IMR-90 (cell line): ENCODE results near the gene PROX2. TPM values are rescaled to one million over a fixed set of nuclear protein-coding genes. Genes with fewer than 3 reads are reported as not detected.

Source experiments
- ATAC-seq: fragments of 200-7000 bp; cut with Tn5 transposase; 2 replicates; pipeline ENCODE4 v1.9.1; 2020; ENCODE audit warnings: low read depth, mild to moderate bottlenecking, moderate library complexity
- BruUV-seq: library from RNA; stranded (reverse); fragments of 400-500 nt; replicated peaks from 2 replicates; lab custom pipeline; 2021; lab: Mats Ljungman, UMichigan
- CTCF ChIA-PET: fragments of 300-600 bp; formaldehyde crosslinking; extraction: SDS; loops from one replicate; lab custom pipeline; 2021; ENCODE audit warnings: antibody characterized with exemption; lab: Yijun Ruan, JAX
- POLR2A ChIA-PET: fragments of 300-600 bp; sonication (Branson Sonifier 250); formaldehyde crosslinking; loops from one replicate; lab custom pipeline; 2022; ENCODE audit warnings: antibody characterized with exemption; ENCODE audit not compliant: unreplicated experiment; lab: Charles Lee
- DNase-seq: peaks from one replicate; pipeline ENCODE4 v3.0.0; 2013
- H2AFZ ChIP-seq: replicated peaks from 2 replicates; pipeline ENCODE3; 2013; ENCODE audit warnings: low read length, mild to moderate bottlenecking; ENCODE audit not compliant: poor library complexity
- H2AK5ac ChIP-seq: 2 replicates; pipeline ENCODE4 v1.6.1; 2013; ENCODE audit warnings: low read depth, low read length, inconsistent platforms
- H2AK9ac ChIP-seq: replicated peaks from 2 replicates; pipeline ENCODE3; 2013; ENCODE audit warnings: mild to moderate bottlenecking, low read depth, low read length, moderate library complexity; ENCODE audit not compliant: poor library complexity
- H2BK120ac ChIP-seq: 2 replicates; pipeline ENCODE4 v1.6.1; 2013; ENCODE audit warnings: low read depth, low read length, inconsistent platforms
- H2BK15ac ChIP-seq: 3 replicates; pipeline ENCODE4 v1.6.1; 2013; ENCODE audit warnings: low read depth, low read length, inconsistent platforms
- H2BK20ac ChIP-seq: 2 replicates; pipeline ENCODE4 v1.6.1; 2013; ENCODE audit warnings: low read depth, mild to moderate bottlenecking, inconsistent platforms, low read length, moderate library complexity
- H2BK5ac ChIP-seq: 2 replicates; pipeline ENCODE4 v1.6.1; 2013; ENCODE audit warnings: mild to moderate bottlenecking, low read depth, low read length, inconsistent platforms; ENCODE audit not compliant: poor library complexity, severe bottlenecking
- H3K14ac ChIP-seq: replicated peaks from 2 replicates; pipeline ENCODE4 v1.6.1; 2013; ENCODE audit warnings: low read depth, low read length, inconsistent platforms
- H3K18ac ChIP-seq: 2 replicates; pipeline ENCODE4 v1.6.1; 2013; ENCODE audit warnings: low read depth, low read length, control low read depth
- H3K23ac ChIP-seq: 2 replicates; pipeline ENCODE4 v1.6.1; 2013; ENCODE audit warnings: low read depth, low read length, inconsistent platforms
- H3K27ac ChIP-seq: 2 replicates; pipeline ENCODE4 v1.5.1; 2013; ENCODE audit warnings: mild to moderate bottlenecking, control low read depth, low read length; ENCODE audit not compliant: insufficient read depth
- H3K27me3 ChIP-seq: 2 replicates; pipeline ENCODE4 v1.6.1; 2013; ENCODE audit warnings: low read length; ENCODE audit not compliant: control insufficient read depth, insufficient read depth
- H3K36me3 ChIP-seq: 2 replicates; pipeline ENCODE4 v1.6.1; 2013; ENCODE audit warnings: low read length, mixed read lengths; ENCODE audit not compliant: control insufficient read depth, insufficient read depth
- H3K4ac ChIP-seq: 2 replicates; pipeline ENCODE4 v1.6.1; 2013; ENCODE audit warnings: low read depth, low read length, inconsistent platforms
- H3K4me1 ChIP-seq: 2 replicates; pipeline ENCODE4 v1.6.1; 2013; ENCODE audit warnings: low read length, mixed read lengths; ENCODE audit not compliant: control insufficient read depth, insufficient read depth
- H3K4me2 ChIP-seq: 2 replicates; pipeline ENCODE4 v1.6.1; 2013; ENCODE audit warnings: low read depth, mild to moderate bottlenecking, control low read depth, low read length, moderate library complexity
- H3K4me3 ChIP-seq: 2 replicates; pipeline ENCODE4 v1.5.1; 2013; ENCODE audit warnings: low read depth, mild to moderate bottlenecking, control low read depth, low read length, moderate library complexity; ENCODE audit not compliant: insufficient read depth
- H3K56ac ChIP-seq: 2 replicates; pipeline ENCODE4 v1.6.1; 2013; ENCODE audit warnings: low read length, inconsistent platforms; ENCODE audit not compliant: insufficient read depth; ENCODE audit errors: extremely low read depth
- H3K79me1 ChIP-seq, 2 experiments: 2 replicates each; pipeline ENCODE4 v1.6.1; 2013; ENCODE audit warnings: low read length in 2 of 2, inconsistent platforms in 1 of 2, low read depth in 1 of 2
- H3K9ac ChIP-seq: 2 replicates; pipeline ENCODE4 v1.6.1; 2013; ENCODE audit warnings: low read depth, low read length, control low read depth
- H3K9me1 ChIP-seq: 2 replicates; pipeline ENCODE4 v1.6.1; 2013; ENCODE audit warnings: low read length, inconsistent platforms; ENCODE audit not compliant: insufficient read depth
- H3K9me3 ChIP-seq: 2 replicates; pipeline ENCODE4 v1.6.1; 2013; ENCODE audit warnings: low read length; ENCODE audit not compliant: control insufficient read depth, insufficient read depth
- H4K20me1 ChIP-seq: 2 replicates; pipeline ENCODE4 v1.6.1; 2013; ENCODE audit warnings: low read length, inconsistent platforms; ENCODE audit not compliant: insufficient read depth
- H4K5ac ChIP-seq: 2 replicates; pipeline ENCODE4 v1.6.1; 2013; ENCODE audit warnings: mild to moderate bottlenecking, low read depth, low read length, control low read depth
- H4K8ac ChIP-seq, 2 experiments: 2 replicates each; pipeline ENCODE4 v1.6.1; 2013; ENCODE audit warnings: low read depth in 2 of 2, low read length in 2 of 2, control low read depth in 1 of 2, inconsistent platforms in 1 of 2
- H4K91ac ChIP-seq: 2 replicates; pipeline ENCODE4 v1.6.1; 2013; ENCODE audit warnings: low read depth, low read length, inconsistent platforms; ENCODE audit not compliant: insufficient read depth
- BHLHE40 ChIP-seq: fragments of 150-350 bp; IDR thresholded peaks from 2 replicates; pipeline ENCODE4 v1.6.1; 2016; ENCODE audit warnings: mild to moderate bottlenecking, low read depth, low read length
- CHD1 ChIP-seq: IDR thresholded peaks from 2 replicates; pipeline ENCODE4 v1.6.1; 2012; ENCODE audit warnings: low read depth, low read length, improper control_type of control experiment
- MAFK ChIP-seq: IDR thresholded peaks from 2 replicates; pipeline ENCODE4 v1.6.1; 2012; ENCODE audit warnings: low read depth, low read length, improper control_type of control experiment
- MAZ ChIP-seq: IDR thresholded peaks from 2 replicates; pipeline ENCODE4 v1.6.1; 2012; ENCODE audit warnings: low read depth, mild to moderate bottlenecking, low read length, improper control_type of control experiment, moderate library complexity, borderline replicate concordance
- POLR2A ChIP-seq: IDR thresholded peaks from 2 replicates; pipeline ENCODE4 v1.6.1; 2012; ENCODE audit warnings: mild to moderate bottlenecking, low read depth, low read length
- RCOR1 ChIP-seq: IDR thresholded peaks from 2 replicates; pipeline ENCODE4 v1.6.1; 2012; ENCODE audit warnings: mild to moderate bottlenecking, low read length, improper control_type of control experiment; ENCODE audit not compliant: insufficient replicate concordance
- SMC3 ChIP-seq: fragments of 150-350 bp; IDR thresholded peaks from 2 replicates; pipeline ENCODE4 v1.6.1; 2016; ENCODE audit warnings: low read depth, mild to moderate bottlenecking, antibody characterized with exemption, low read length, moderate library complexity
- WGBS, 2 experiments: methylation state at CpG; one replicate each; pipeline versions ENCODE4 v1.1.5 to v1.1.7; 2013; ENCODE audit warnings: missing lambda C conversion rate in 2 of 2; ENCODE audit not compliant: insufficient read length in 1 of 2; ENCODE audit errors: extremely low coverage in 2 of 2; 5-methylcytosine and 5-hydroxymethylcytosine counted together
- dilution Hi-C: fragments of 300-500 bp; cut with HindIII; formaldehyde crosslinking; loops from one replicate; pipeline ENCODE4 v1.14.3; 2018; ENCODE audit warnings: low sequenced_read_pairs; ENCODE audit not compliant: unreplicated experiment
- in situ Hi-C: fragments of 300-500 bp; cut with MboI; formaldehyde crosslinking; loops from 3 replicates; pipeline ENCODE4 v1.14.3; 2019; ENCODE audit warnings: low sequenced_read_pairs, inconsistent platforms, mixed read lengths
- intact Hi-C: fragments of 100-400 bp; cut with micrococcal nuclease; formaldehyde crosslinking; loops from 2 replicates; pipeline ENCODE4 v1.10.0; 2022
- polyA plus RNA-seq, 3 experiments: library from polyadenylated mRNA; depleted of rRNA; stranded (reverse); fragments of >200 nt; gene quantifications; 2 replicates each; pipeline ENCODE4 v1.2.3, GENCODE V29; 2012; ENCODE audit warnings: low replicate concordance in 1 of 3
- total RNA-seq: library from RNA; depleted of rRNA; stranded (reverse); fragments of >200 nt; gene quantifications from 2 replicates; pipeline ENCODE4 v1.2.3, GENCODE V29; 2012
- TF ChIP-seq, protein P1 (sequence below): conservative IDR thresholded peaks from 2 replicates; pipeline ENCODE4 v1.5.1; 2012; ENCODE audit warnings: mild to moderate bottlenecking, low read depth, low read length, improper control_type of control experiment
- TF ChIP-seq, protein P2 (sequence below): fragments of 150-350 bp; IDR thresholded peaks from 2 replicates; pipeline ENCODE4 v1.6.1; 2016; ENCODE audit warnings: low read depth, mild to moderate bottlenecking, low read length, moderate library complexity, borderline replicate concordance

PROX2 gene
- total and polyA plus RNA-seq, 2 of the 4 experiments (the other 2 are of a cell fraction), result not detected

DNA sequence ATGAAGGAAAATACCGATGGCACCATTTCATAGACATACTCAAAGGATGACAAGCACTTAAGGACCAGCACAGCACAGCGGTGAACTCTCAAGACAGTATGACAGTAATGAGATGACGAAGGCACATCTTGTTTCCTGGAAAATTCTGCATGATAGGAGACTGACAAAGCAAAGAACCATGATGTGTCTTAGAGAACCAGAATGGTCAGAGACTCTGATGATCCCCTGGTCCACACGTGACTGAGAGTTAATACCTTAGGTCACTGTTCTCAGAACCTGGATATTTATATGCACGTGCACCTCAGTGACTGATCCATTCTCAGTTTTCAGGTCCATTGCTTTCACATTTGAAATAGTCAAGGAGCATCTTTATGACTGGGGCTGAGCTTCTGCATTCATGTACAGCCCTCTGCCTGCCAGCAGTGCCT lies 35.3 kb downstream of the PROX2 start:
- Histone ChIP-seq H2AK5ac (no peak overlapping the region), H3K18ac (no peak overlapping the region), H3K9me3 (no peaks in the 10 kb centered on the region), H3K9ac (no peak overlapping the region), H4K8ac (no peak overlapping the region), H2BK120ac (no peak overlapping the region), H2AFZ (no peak overlapping the region), H3K4me3 (no peak overlapping the region), H3K14ac (no peak overlapping the region), H2BK15ac (no peak overlapping the region; the same call in 2 of the 3 replicates), H2AK9ac (no peak overlapping the region), H3K4me2 (no peak overlapping the region), H4K5ac (no peak overlapping the region), H4K91ac (no peak overlapping the region), H4K20me1 (no peaks in the 10 kb centered on the region), H3K23ac (no peak overlapping the region), H2BK20ac (no peak overlapping the region), H3K79me1 (peaks cover 6 to 11% of the 10 kb centered on the region in 2 experiments; a peak in 2 of 4 replicates), H3K4ac (no peak overlapping the region), H3K9me1 (peaks cover 9% of the 10 kb centered on the region; the same call in 1 of the 2 replicates), H2BK5ac (no peak overlapping the region), H3K56ac (no peak overlapping the region), H3K4me1 (peaks cover 10% of the 10 kb centered on the region), H3K36me3 (peaks cover 8% of the 10 kb centered on the region), H3K27me3 (no peaks in the 10 kb centered on the region), H3K27ac (no peak overlapping the region)
- POLR2A ChIA-PET, result no interaction called here
- TF ChIP-seq, protein P1, sequence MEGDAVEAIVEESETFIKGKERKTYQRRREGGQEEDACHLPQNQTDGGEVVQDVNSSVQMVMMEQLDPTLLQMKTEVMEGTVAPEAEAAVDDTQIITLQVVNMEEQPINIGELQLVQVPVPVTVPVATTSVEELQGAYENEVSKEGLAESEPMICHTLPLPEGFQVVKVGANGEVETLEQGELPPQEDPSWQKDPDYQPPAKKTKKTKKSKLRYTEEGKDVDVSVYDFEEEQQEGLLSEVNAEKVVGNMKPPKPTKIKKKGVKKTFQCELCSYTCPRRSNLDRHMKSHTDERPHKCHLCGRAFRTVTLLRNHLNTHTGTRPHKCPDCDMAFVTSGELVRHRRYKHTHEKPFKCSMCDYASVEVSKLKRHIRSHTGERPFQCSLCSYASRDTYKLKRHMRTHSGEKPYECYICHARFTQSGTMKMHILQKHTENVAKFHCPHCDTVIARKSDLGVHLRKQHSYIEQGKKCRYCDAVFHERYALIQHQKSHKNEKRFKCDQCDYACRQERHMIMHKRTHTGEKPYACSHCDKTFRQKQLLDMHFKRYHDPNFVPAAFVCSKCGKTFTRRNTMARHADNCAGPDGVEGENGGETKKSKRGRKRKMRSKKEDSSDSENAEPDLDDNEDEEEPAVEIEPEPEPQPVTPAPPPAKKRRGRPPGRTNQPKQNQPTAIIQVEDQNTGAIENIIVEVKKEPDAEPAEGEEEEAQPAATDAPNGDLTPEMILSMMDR, result no peak
- no peak for TF ChIP-seq SMC3
- no peak for TF ChIP-seq MAFK
- no peak for TF ChIP-seq BHLHE40
- no peak for TF ChIP-seq MAZ
- TF ChIP-seq CHD1, result no peak
- TF ChIP-seq POLR2A, result no peak
- TF ChIP-seq RCOR1, result no peak
- TF ChIP-seq, protein P2, sequence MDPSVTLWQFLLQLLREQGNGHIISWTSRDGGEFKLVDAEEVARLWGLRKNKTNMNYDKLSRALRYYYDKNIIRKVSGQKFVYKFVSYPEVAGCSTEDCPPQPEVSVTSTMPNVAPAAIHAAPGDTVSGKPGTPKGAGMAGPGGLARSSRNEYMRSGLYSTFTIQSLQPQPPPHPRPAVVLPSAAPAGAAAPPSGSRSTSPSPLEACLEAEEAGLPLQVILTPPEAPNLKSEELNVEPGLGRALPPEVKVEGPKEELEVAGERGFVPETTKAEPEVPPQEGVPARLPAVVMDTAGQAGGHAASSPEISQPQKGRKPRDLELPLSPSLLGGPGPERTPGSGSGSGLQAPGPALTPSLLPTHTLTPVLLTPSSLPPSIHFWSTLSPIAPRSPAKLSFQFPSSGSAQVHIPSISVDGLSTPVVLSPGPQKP, result no peak
- WGBS, 2 experiments, result 96% methylated on average over 4 of the region's 5 CpGs; no CpG with 5 or more reads in 1 of the 2 experiments
- in situ Hi-C loops, result no loop called here
- intact Hi-C loops, result no loop called here
- DNase-seq, result no peak
- ATAC-seq, result no peak
- BruUV-seq, result no TSS peak
- CTCF ChIA-PET, result no interaction called here
- dilution Hi-C loops, result no loop called here
